Epithelial cell of esophagus (primary cell): ENCODE data around the gene USP9Y.
A peak's percentile ranks its signal among the peaks of the same experiment; 100 is the strongest.

Experiments used
- DNase-seq: peaks from one replicate; pipeline ENCODE4 v3.0.0; 2010; ENCODE audit warnings: low read depth
- H3K4me3 ChIP-seq: 2 replicates; pipeline ENCODE4 v1.5.1; 2011; ENCODE audit warnings: mild to moderate bottlenecking, low read length, control low read depth
- CTCF ChIP-seq: IDR thresholded peaks from 2 replicates; pipeline ENCODE4 v1.5.1; 2011; ENCODE audit warnings: low read depth, mild to moderate bottlenecking, low read length, control low read depth, inconsistent platforms; ENCODE audit not compliant: insufficient read depth; ENCODE audit errors: missing control alignments

The USP9Y gene

GRCh38 chrY:12833284-12833683 is 132.3 kb downstream of the USP9Y start:
- H3K4me3 ChIP-seq, result no peak overlapping the region
- no peak for DNase-seq
- TF ChIP-seq CTCF, result no peak

GRCh38 chrY:12837550-12837949 is 136.5 kb downstream of the USP9Y start:
- no peak for DNase-seq
- no peak for TF ChIP-seq CTCF
- H3K4me3 ChIP-seq, result no peak overlapping the region

- no peak for TF ChIP-seq CTCF
- no peak overlapping the region for H3K4me3 ChIP-seq
- DNase-seq, result peak; percentile 49
These were observed 140.3 kb downstream of the USP9Y start for GRCh38 chrY:12841368-12841767.

GRCh38 chrY:12846793-12847192 is 145.8 kb downstream of the USP9Y start:
- no peak overlapping the region for H3K4me3 ChIP-seq
- DNase-seq, result no peak
- no peak for TF ChIP-seq CTCF

GRCh38 chrY:12855791-12856275 is 154.8 kb downstream of the USP9Y start:
- no peak for TF ChIP-seq CTCF
- DNase-seq, result peak; percentile 33
- no peak overlapping the region for H3K4me3 ChIP-seq

GRCh38 chrY:12867960-12868359 is 166.9 kb downstream of the USP9Y start:
- no peak for TF ChIP-seq CTCF
- H3K4me3 ChIP-seq, result no peak overlapping the region
- no peak for DNase-seq

GRCh38 chrY:12896973-12897372 is 195.9 kb downstream of the USP9Y start:
- DNase-seq, result peak; percentile 63
- H3K4me3 ChIP-seq, result no peak overlapping the region
- TF ChIP-seq CTCF, result no peak
